Omental fat pad (tissue), 4 donors: ENCODE results near the gene TET1. TPM values are rescaled to one million over a fixed set of nuclear protein-coding genes. Genes with fewer than 3 reads are reported as not detected.

Experiments used
- ATAC-seq: fragments of 150-250 bp; one replicate; pipeline ENCODE4 v1.9.1; 2016; ENCODE audit warnings: mild to moderate bottlenecking, moderate library complexity; ENCODE audit not compliant: low FRiP score
- DNase-seq: peaks from one replicate; pipeline ENCODE4 v3.0.0-alpha.2; 2019; ENCODE audit warnings: low spot score
- CTCF ChIP-seq, 3 donors: fragments of 450-650 bp; IDR thresholded peaks; one replicate each; pipeline ENCODE4 v1.5.1; 2016 to 2017; ENCODE audit warnings: antibody characterized with exemption in 3 of 3, mild to moderate bottlenecking in 3 of 3, moderate library complexity in 2 of 3
- total RNA-seq, 4 donors: library from RNA; depleted of rRNA; stranded (reverse); fragments of >200 nt; gene quantifications; one replicate each; pipeline ENCODE4 v1.1.0, GENCODE V29; 2016

Gene TET1
- total RNA-seq, 4 donors from 2014 or later: 3.1 to 7.1 (median 6.2) TPM

- no peak for TF ChIP-seq CTCF (IDR thresholded peaks at IDR 0.05)
- no peak for DNase-seq
- no peak for ATAC-seq
Measured at GRCh38 chr10:68586606-68587305, 26.6 kb downstream of the TET1 start.

DNA sequence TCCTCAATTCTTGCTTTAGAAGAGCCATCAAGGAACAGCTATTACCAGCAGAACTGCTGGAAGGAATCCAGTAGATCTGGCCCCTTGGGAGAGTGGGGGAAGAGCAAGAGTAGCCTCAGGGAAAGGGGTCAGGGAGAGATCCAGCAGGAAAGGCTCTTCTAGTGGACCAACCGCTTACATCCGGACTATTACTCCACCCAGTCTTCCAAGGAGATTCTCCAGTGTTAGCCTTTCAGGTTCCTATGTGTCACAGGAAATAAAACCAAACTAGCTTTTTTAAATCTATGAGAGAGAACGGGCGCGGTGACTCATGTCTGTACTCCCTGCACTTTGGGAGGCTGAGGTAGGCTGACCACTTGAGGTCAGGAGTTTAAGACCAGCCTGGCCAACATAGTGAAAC, 34.3 kb downstream of the TET1 start:
- no peak for DNase-seq
- no peak for ATAC-seq
- TF ChIP-seq CTCF (IDR thresholded peaks at IDR 0.05): no peak

- ATAC-seq (no peak), DNase-seq (no peak)
- TF ChIP-seq CTCF (IDR thresholded peaks at IDR 0.05): no peak
Measured at GRCh38 chr10:68595513-68595912, 35.4 kb downstream of the TET1 start.

GRCh38 chr10:68597407-68597806, 37.3 kb downstream of the TET1 start:
- no peak for TF ChIP-seq CTCF (IDR thresholded peaks at IDR 0.05)
- no peak for ATAC-seq
- DNase-seq: no peak

DNA sequence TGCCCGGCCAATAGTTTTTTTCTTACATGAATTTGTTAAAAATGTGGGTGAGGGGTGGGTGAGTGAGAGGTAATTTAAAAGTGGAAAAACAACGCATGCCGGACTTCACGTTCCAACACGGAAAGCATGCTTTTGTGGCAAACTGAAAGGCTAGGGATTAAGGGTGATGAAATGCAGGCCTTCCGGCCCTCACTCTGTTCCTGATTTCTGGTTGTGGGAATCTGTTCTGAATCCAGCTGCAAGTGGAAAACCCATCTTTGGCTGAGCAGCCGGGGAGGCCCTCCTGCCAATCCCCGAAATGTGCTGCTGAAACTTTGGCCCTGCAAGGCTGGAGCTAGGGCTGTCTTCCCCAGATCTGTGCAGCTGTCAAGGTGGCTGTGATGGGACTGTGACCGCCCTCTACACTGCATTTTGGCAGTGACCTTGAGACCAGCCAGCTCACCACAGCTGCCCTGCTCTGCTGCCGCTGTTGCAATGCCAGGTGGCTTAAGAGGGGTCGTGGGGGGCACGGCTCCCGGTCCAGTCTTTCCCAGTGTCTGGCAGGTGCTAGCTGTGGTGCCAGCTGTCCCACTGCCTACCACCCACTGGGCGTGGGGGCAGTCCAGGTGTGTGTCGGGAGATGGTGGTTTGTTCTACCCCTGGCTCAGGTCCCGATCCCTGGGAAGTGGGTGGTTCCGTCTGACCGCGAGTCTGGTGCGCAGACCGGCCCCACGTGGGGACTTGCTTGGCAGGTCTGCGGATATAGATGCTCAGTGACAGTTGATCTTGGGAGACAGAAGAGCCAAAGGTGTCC, 39.0 kb downstream of the TET1 start:
- no peak for DNase-seq

DNA sequence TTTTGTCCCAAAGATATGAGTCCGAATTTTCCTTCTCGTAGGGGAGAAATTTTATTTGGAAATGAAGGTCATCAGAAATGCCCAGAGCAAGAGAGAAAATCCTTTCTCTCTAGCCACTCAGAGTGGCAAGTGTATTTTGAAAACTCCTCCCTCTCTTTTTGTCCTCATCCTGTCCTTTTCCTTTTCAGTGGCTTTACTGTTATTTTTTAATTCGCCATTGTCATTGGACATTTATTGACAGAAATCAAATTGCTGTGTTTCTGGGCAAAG, 39.6 kb downstream of the TET1 start:
- ATAC-seq: no peak
- no peak for TF ChIP-seq CTCF (IDR thresholded peaks at IDR 0.05)

More for the DNA sequence above, 39.0 kb downstream of the TET1 start:
- no peak for ATAC-seq
- no peak for TF ChIP-seq CTCF (IDR thresholded peaks at IDR 0.05)

More for the DNA sequence above, 39.6 kb downstream of the TET1 start:
- no peak for DNase-seq
